Activated T-helper 1 cell treated with anti-CD3 and anti-CD28 coated beads, Interleukin-2, amount 50 U/mL, for 16 hours (primary cell): ENCODE results near the gene SGCB.

Experiments
- DNase-seq, 2 donors: peaks; one replicate each; pipeline ENCODE4 v3.0.0-alpha.2; 2020; ENCODE audit warnings: low read depth in 1 of 2, low spot score in 1 of 2

The SGCB gene

GRCh38 chr4:52019936-52020657 lies 18.0 kb downstream of the SGCB start, which contains the start of gene LRRC66:
LRRC66 (minus strand) TSS chr4:52020363; CDS start chr4:52017613, 2,750 bp downstream.
- no peak for DNase-seq

DNA sequence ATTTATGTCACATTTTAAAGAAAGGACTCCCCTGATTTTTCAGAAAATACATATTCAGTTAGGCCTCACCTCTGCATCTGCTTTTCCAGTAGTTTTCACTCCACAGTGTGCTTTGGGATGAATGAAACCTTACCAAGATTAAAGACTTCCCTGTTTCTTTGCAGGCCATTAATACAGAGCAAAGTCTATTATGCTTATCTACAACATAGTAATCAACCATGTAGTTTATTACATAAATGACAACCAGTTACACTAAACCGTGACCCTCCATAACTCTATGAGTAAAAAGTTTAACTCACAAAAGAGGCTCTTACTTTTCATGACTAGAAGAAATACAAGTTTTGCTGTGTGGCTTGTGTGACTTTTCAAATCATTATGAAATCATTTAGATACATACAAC lies 20.3 kb downstream of the SGCB start:
- DNase-seq, result no peak

DNA sequence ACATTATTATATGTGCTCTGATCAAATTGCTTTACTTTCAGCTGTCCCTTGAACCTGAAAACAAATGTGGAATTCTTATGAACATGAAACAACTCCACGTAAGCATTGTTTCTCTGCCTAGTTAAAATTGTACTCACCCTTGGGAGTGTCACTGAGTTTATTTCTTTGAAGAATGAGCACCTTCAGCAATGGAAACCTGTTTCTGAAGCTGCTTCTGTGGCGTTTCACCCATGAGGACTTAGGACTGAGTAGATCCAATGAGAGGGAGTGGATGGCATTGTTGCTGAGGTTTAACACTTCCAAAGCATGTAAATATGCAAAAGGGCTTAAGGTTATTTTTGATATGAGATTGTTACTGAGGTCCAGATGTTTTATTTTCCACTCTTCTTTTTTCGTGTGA lies 21.1 kb downstream of the SGCB start:
- DNase-seq, result no peak

DNA sequence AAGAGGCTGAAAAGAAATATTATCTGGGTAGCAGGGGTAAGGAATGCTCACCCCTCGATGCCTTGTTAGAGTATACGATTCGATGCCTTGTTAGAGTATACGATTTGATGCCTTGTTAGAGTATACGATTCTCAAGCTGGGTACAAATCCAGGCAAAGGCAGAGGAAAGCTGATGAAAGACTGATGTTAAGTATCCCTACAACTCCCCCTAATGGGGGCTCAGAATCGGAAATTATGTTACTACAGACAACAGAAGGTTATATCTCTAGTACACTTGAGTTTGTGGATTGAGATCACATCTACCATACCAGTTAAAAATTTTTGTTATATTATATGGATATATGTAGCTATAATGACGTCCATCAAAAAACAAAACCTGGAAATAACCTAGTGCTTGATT lies 22.7 kb downstream of the SGCB start:
- DNase-seq, result no peak

DNA sequence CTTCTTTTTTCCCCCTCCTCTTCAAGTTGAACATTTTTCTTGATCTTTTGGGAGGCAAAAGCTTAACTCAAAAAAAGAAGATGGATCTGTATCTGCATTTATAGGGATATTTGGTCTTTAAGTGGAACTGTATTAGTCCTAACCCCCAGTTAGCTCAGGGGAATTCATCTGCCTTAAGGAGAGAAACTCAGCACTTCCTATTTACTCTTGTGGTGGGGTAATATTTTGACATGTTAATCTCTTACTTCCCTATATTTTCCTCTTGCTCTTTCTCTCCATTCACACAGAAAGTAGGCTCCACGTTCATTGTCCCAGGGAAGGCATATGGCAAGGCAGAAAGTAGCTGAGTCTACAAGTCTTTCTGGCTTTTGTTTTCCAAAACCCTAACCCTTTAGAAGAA lies 23.2 kb downstream of the SGCB start:
- DNase-seq, result no peak

DNA sequence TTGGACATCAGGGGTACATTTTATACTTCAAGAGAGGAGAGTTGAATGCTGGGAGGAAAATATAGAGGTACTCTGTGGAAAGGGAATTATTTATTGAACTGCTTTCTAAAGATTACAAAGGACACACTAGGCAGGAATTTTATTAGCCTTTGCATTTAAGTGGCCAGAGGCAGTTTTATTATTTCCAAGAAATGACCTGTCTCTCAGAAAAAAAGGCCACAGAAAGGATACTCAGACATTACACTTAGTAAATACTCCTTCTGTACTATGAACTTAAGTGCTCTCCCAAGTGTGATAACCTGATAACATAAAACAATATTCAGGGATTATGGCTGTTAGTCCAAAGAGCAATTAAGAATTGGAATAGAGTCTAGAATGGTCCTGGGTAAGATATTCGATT lies 25.4 kb downstream of the SGCB start:
- DNase-seq, result no peak

GRCh38 chr4:52010986-52011385 lies 27.1 kb downstream of the SGCB start:
- no peak for DNase-seq

- no peak for DNase-seq
Observed at GRCh38 chr4:52006887-52007286, 31.2 kb downstream of the SGCB start.

GRCh38 chr4:52005604-52006273 lies 32.4 kb downstream of the SGCB start:
- DNase-seq, result no peak

DNA sequence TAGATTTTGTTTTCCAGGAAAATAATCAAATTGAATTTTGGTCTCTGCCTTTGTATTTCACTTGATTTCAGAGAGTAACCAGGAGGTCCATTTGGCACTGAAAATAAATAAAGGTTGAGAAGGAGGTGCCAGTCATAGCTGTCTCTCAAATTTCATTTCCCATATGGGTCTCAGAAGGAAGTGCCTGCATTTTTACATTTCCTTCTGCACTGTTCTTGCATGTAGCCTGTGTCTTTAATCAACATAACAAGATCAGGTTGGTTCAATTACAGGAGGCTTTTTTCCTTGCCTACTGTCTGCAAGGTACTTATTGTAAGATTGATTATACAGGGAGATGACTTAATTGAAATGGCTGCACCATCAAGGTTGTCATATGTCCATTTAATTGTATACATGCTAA lies 33.7 kb downstream of the SGCB start:
- DNase-seq, result no peak

DNA sequence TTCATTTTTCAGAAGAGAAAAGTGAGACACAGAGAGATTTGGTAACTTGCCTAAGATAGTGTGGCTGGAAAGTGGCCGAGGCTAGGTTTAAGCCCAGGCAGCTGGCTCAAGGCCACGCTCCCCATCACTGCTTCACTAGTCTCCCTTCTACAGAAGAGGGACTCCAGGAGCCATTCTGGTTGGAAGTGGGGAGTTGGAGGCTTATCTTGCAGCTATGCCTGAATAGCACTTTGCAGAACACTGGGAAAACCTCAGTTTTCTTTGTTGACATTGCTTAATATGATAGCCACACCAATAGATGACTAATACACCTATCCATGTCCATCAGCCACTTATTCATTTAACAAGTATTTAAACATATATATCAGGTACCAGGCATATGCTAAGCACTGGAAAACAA lies 36.5 kb downstream of the SGCB start:
- DNase-seq, result no peak

DNA sequence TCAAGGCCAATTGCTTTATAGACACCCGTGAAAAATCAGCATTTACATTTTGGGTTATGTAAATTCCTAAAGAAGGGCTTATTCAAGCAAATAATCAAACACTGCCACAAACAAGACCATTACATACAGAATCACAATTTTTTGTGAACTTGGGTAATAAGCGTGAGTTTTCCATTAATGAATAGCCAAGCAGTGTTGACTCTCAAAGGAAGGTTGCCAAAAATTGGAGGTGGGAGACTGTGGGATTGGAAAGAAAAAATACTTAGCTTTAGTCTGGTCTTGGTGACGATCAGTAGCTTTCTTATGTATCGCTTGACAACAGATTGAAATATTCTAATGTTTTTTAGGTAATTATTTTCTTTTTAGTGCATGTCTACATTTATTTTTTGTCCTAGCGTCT lies 38.8 kb downstream of the SGCB start:
- no peak for DNase-seq

- DNase-seq, result no peak
Observed at GRCh38 chr4:51998837-51999236, 39.3 kb downstream of the SGCB start.

DNA sequence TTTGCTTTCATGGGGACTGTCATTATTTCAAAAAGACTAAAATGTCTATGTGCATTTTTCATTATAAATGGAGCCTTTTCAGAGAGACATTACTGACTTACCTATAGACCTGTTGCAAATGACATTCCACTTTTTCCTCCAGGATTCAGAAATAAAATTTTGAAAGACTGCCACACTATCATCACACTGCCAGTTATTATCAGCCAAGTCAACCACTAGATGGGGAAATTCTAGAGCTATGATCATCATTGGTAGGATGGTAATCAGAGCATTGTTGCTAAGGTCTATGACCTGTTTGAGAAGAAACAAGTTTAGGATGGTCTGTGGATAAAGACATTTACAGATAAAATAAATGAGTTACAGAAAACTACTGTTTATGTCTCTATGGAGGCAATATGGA lies 40.5 kb downstream of the SGCB start:
- no peak for DNase-seq

- DNase-seq, result no peak
Observed at GRCh38 chr4:51995647-51996220, 42.4 kb downstream of the SGCB start.
